Upper lobe of left lung (tissue), 6 donors: ENCODE measurements around the gene CALML5. TPM values are rescaled to one million over a fixed set of nuclear protein-coding genes. Genes with fewer than 3 reads are reported as not detected.

Source experiments
- ATAC-seq, 2 donors: fragments of 200-7000 bp; cut with Tn5 transposase; one replicate each; pipeline ENCODE4 v1.9.1; 2022; ENCODE audit warnings: mild to moderate bottlenecking in 2 of 2, moderate library complexity in 2 of 2; ENCODE audit not compliant: low FRiP score in 2 of 2
- DNase-seq, 2 donors: peaks; one replicate each; pipeline ENCODE4 v3.0.0-alpha.2; 2019 to 2020
- H3K27ac ChIP-seq, 4 donors: fragments of 200-600 bp; sonication (generic); one replicate each; pipeline ENCODE4 v1.5.1; 2016 to 2019
- H3K27me3 ChIP-seq, 4 donors: fragments of 200-600 bp; sonication (generic); one replicate each; pipeline ENCODE4 v1.5.1; 2017 to 2019
- H3K36me3 ChIP-seq, 4 donors: fragments of 200-600 bp; sonication (generic); one replicate each; pipeline ENCODE4 v1.5.1; 2016 to 2019
- H3K4me1 ChIP-seq, 4 donors: fragments of 200-600 bp; sonication (generic); one replicate each; pipeline ENCODE4 v1.5.1; 2018 to 2019
- H3K4me3 ChIP-seq, 4 donors: fragments of 200-600 bp; sonication (generic); one replicate each; pipeline ENCODE4 v1.5.1; 2017 to 2019; ENCODE audit warnings: mild to moderate bottlenecking in 2 of 4, moderate library complexity in 1 of 4
- H3K9me3 ChIP-seq, 4 donors: fragments of 200-600 bp; sonication (generic); one replicate each; pipeline ENCODE4 v1.5.1; 2018 to 2019
- EP300 ChIP-seq, 4 donors: sonication (generic); formaldehyde crosslinking; IDR thresholded peaks; one replicate each; pipeline ENCODE4 v1.5.1; 2017; ENCODE audit warnings: antibody characterized with exemption in 4 of 4, control low read depth in 2 of 4
- POLR2A ChIP-seq, 4 donors: fragments of 450-650 bp; IDR thresholded peaks; one replicate each; pipeline ENCODE4 v1.5.1; 2016 to 2017; ENCODE audit warnings: antibody characterized with exemption in 4 of 4, mild to moderate bottlenecking in 2 of 4
- POLR2AphosphoS5 ChIP-seq, 2 donors: sonication (generic); formaldehyde crosslinking; IDR thresholded peaks; one replicate each; pipeline ENCODE4 v1.5.1; 2017; ENCODE audit warnings: antibody characterized with exemption in 2 of 2
- whole genome bisulfite sequencing, 2 donors: methylation state at CpG; one replicate each; pipeline ENCODE4 v1.1.5; 2017 to 2018; 5-methylcytosine and 5-hydroxymethylcytosine counted together
- total RNA-seq, 6 donors: library from RNA; depleted of rRNA in 4 of 6; stranded (reverse); fragments of >200 nt in 4 of 6; gene quantifications; one replicate each; pipeline versions ENCODE4 v1.1.0 to v1.2.1, GENCODE V29; 2016 to 2021
- TF ChIP-seq, protein P1 (sequence below), 6 experiments: fragments of 450-650 bp in 4 of 6; fragments of 200-600 bp in 2 of 6; sonication (generic) in 2 of 6; IDR thresholded peaks; one replicate each; pipeline ENCODE4 v1.5.1; 2016 to 2019; ENCODE audit warnings: antibody characterized with exemption in 6 of 6
- donor health status: DM: no; HTN: no; CAD: no; lungs with moderate emphysema.
- donor health status: DM: no; HTN: yes; CAD: no; lungs with severe emphysema.

Gene CALML5
- total RNA-seq, 6 donors from 2014 or later, result not detected

GRCh38 chr10:5461914-5462840 is 37.2 kb downstream of the CALML5 start:
- no peak overlapping the region for H3K27ac ChIP-seq
- H3K4me3 ChIP-seq, result no peak overlapping the region
- ATAC-seq, result no peak
- H3K27me3 ChIP-seq, result no peaks in the 10 kb centered on the region
- H3K9me3 ChIP-seq, result no peaks in the 10 kb centered on the region
- no peak for DNase-seq
- peaks cover 2 to 15% (median 7%) of the 10 kb centered on the region in 4 donors for H3K36me3 ChIP-seq
- WGBS, 2 donors, result 58 to 63% methylated on average over 17 of the region's 17 CpGs
- peaks cover 0 to 16% (median 8%) of the 10 kb centered on the region in 4 donors for H3K4me1 ChIP-seq
- TF ChIP-seq EP300 (IDR thresholded peaks at IDR 0.05), result no peak
- no peak for TF ChIP-seq POLR2A (IDR thresholded peaks at IDR 0.05)
- TF ChIP-seq, protein P1, sequence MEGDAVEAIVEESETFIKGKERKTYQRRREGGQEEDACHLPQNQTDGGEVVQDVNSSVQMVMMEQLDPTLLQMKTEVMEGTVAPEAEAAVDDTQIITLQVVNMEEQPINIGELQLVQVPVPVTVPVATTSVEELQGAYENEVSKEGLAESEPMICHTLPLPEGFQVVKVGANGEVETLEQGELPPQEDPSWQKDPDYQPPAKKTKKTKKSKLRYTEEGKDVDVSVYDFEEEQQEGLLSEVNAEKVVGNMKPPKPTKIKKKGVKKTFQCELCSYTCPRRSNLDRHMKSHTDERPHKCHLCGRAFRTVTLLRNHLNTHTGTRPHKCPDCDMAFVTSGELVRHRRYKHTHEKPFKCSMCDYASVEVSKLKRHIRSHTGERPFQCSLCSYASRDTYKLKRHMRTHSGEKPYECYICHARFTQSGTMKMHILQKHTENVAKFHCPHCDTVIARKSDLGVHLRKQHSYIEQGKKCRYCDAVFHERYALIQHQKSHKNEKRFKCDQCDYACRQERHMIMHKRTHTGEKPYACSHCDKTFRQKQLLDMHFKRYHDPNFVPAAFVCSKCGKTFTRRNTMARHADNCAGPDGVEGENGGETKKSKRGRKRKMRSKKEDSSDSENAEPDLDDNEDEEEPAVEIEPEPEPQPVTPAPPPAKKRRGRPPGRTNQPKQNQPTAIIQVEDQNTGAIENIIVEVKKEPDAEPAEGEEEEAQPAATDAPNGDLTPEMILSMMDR (IDR thresholded peaks at IDR 0.05), result no peak
- no peak for TF ChIP-seq POLR2AphosphoS5 (IDR thresholded peaks at IDR 0.05)

- Histone ChIP-seq H3K4me3 (no peak overlapping the region), H3K27ac (no peak overlapping the region)
- 83 to 85% methylated on average over 4 of the region's 4 CpGs for WGBS, 2 donors
These were observed 38.2 kb downstream of the CALML5 start for GRCh38 chr10:5461203-5461588.

DNA sequence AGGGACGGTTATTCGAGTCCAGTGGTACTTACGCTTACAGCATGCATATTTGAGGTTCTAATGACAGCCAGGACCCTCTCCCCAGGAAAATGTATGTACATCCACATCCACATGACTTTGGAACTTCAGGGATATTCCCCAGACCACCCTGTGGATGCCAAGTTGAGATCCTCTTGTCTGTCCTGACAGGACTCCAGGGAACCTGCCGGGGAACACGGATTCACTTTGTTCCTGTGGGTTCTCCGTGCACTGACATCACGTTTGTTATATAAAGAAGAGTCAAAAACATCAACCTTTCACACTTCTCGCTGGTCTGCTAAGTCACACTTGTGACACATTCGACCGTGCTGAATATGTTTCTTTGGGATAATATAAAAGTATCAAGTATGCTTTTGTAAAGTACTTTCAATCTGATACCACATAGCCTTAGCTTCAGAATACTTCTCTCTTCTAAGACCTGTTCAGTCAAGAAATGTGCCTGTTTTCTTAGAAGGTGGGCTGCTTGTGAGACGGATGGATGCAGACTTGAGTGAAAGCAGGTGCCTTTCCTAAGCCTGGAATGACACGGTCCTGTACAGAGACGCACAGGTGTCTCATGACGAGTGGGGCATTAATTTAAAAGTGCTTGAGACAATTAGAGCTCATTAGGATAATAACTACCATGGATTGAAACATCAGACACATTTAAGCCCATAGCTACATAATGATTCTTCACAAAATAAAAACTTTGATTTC is 38.7 kb downstream of the CALML5 start:
- H3K27ac ChIP-seq, result no peak overlapping the region
- 90 to 91% methylated on average over 13 to 14 of the region's 14 CpGs for WGBS, 2 donors

More at GRCh38 chr10:5461203-5461588, 38.2 kb downstream of the CALML5 start:
- Histone ChIP-seq H3K36me3 (peaks cover 6 to 25% (median 15%) of the 10 kb centered on the region in 4 donors), H3K27me3 (no peaks in the 10 kb centered on the region), H3K9me3 (no peaks in the 10 kb centered on the region), H3K4me1 (peaks cover 0 to 8% (median 4%) of the 10 kb centered on the region in 4 donors)
- ATAC-seq, result no peak
- TF ChIP-seq, protein P1 (IDR thresholded peaks at IDR 0.05), result no peak
- TF ChIP-seq POLR2AphosphoS5 (IDR thresholded peaks at IDR 0.05), result no peak
- no peak for TF ChIP-seq POLR2A (IDR thresholded peaks at IDR 0.05)
- TF ChIP-seq EP300 (IDR thresholded peaks at IDR 0.05), result no peak
- DNase-seq, result no peak

DNA sequence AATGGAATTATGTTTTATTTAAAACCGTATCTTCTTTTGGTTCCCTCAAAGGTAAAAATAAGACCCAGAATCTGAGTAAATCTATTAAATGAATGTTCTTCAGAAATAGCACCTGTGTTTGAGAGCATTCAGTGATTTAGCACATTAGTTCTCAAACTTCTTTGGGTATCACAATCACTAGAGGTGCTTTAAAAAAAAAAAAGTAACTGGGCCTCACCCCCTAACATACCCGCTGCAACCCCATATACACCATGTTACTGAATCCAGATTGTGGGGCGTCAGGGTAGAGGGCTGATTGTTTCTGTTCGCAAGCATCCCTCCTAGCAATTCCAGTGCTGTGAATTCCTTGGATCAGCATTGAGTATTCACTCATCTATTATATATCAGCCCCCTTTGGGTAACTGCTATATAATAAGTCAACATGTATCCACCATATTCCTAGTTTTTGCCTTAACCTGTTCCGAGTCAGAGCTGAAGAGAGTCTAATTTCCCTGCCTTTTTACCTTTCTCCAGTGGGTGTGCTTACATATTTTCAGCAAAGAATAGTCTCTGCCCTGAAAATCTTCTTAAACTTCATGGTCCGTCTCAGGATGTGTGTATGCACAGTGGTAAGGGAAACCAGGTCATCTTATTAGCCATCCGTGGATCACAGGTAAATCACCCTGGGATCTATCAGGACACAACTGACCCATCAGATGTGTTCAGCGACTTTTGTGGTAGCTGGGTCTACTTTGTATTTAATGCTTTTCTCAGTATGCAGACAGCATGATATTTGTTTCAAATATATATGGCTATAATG is 40.2 kb downstream of the CALML5 start:
- H3K27me3 ChIP-seq, result no peaks in the 10 kb centered on the region
- no peaks in the 10 kb centered on the region for H3K9me3 ChIP-seq
- H3K4me3 ChIP-seq, result no peak overlapping the region
- H3K4me1 ChIP-seq, result peaks cover 0 to 5% (median 0%) of the 10 kb centered on the region in 4 donors
- WGBS, 2 donors, result 94 to 96% methylated on average over 8 of the region's 8 CpGs
- no peak for TF ChIP-seq POLR2AphosphoS5 (IDR thresholded peaks at IDR 0.05)
- TF ChIP-seq, protein P1 (IDR thresholded peaks at IDR 0.05), result no peak
- no peak for TF ChIP-seq POLR2A (IDR thresholded peaks at IDR 0.05)
- no peak overlapping the region for H3K27ac ChIP-seq
- peaks cover 11 to 45% (median 33%) of the 10 kb centered on the region in 4 donors for H3K36me3 ChIP-seq
- DNase-seq, result no peak
- no peak for ATAC-seq

More for the DNA sequence above, 38.7 kb downstream of the CALML5 start:
- peaks cover 0 to 5% (median 1%) of the 10 kb centered on the region in 4 donors for H3K4me1 ChIP-seq
- ATAC-seq (no peak), DNase-seq (no peak)
- TF ChIP-seq, protein P1 (IDR thresholded peaks at IDR 0.05), result no peak
- no peak for TF ChIP-seq POLR2AphosphoS5 (IDR thresholded peaks at IDR 0.05)
- TF ChIP-seq POLR2A (IDR thresholded peaks at IDR 0.05), result no peak
- TF ChIP-seq EP300 (IDR thresholded peaks at IDR 0.05), result no peak
- H3K36me3 ChIP-seq, result peaks cover 6 to 30% (median 20%) of the 10 kb centered on the region in 4 donors
- no peaks in the 10 kb centered on the region for H3K27me3 ChIP-seq
- H3K9me3 ChIP-seq, result no peaks in the 10 kb centered on the region
- H3K4me3 ChIP-seq, result no peak overlapping the region
